NCI-H2107 treated with DMSO at 0.1 percent for 48 hours (cell line): ENCODE results near the gene C16orf46.
A peak's percentile ranks its signal among the peaks of the same experiment; 100 is the strongest.
"Not testable (repeated sequence)": the region's sequence is repeated elsewhere in the genome, so short reads cannot be mapped to it uniquely, and the experiment has no call there.

Source experiments
- DNase-seq: peaks from one replicate; lab custom pipeline; 2025; ENCODE audit not compliant: unreplicated experiment; lab: John Stamatoyannopoulos, UW

C16orf46 gene, protein sequence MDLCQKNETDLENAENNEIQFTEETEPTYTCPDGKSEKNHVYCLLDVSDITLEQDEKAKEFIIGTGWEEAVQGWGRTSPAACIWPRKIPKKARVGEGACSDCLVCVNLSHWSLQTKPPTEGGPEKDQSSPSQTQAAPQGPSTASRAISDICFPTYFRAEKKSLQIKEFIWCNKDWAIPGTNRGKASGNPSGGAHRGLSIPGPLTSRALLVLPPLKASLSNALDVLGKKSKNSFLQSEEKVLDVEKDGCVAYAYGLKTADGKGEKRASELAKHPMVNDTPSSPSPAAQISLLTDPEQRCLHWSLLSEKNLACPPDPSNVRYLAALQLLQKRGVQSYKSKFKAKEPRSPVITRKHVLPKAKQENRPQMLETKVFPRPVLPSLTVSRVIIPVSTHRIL

DNA sequence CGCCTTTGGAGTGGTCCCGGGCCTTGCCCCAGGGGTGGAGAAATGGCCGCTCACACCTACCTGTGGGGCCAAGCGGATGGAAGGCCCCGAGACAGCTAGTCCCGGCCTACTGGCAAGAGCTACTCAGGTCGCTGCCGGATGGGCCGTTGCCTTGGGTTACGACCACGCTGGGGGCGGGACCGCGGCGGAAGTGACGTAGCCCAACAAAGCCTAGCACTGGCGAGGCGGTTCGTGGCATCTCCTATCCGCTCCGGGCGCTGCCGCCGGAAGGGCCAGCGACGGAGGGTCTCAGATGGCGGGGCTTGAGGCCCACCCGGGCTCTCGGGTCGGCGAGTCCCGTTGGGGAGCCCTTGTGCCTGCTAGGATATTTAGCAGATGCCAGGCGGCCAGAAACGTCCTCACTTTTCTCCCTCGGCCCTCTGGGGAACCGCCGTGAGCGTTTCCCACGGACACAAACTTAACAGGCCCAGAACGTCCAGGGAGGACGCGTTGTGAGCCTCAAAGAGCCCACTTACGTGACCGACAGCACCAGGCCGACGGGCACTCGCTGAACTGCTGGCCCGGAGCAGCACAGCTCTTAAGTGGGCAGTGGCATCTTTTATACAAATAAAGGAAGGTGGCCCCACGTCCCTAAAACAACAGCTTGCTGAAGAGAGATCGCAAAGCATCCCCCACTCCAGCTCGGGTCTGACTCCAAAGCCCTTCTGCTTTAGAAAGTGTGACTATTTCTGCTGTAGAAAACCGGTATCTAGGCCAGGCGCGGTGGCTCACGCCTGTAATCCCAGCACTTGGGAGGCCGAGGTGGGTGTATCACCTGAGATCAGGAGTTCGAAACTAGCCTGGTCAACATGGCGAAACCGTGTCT lies at the start of gene C16orf46:
Gene C16orf46 (minus strand): TSS at position 163 of the 865 bp plus-strand sequence. CDS start 13,283 bp downstream, outside the sequence.
- DNase-seq, result peak; percentile 81

GRCh38 chr16:81123092-81123852 lies 46.2 kb upstream of the C16orf46 start:
- DNase-seq, result no peak

- no peak for DNase-seq
Measured at GRCh38 chr16:81121474-81121990, 44.5 kb upstream of the C16orf46 start.

DNA sequence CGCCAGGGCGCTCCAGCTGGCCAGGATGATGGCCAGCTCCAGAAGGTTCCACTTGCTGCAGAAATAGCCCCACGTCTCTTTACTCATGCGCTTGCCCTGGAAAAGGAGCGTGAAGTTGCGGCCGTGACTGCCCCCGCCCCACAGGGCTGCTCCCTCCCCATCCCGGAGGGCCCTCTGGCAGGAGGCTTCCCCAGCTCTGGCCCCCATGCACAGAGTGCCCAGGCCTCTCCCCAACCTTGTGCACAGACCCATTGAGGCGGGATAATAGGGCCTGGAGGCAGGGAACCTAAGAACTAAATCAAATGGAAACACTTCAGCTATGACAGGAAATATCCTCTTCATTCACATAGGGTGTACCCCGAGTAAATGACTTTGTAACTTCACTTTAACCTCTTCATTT lies 40.4 kb upstream of the C16orf46 start:
- no peak for DNase-seq

DNA sequence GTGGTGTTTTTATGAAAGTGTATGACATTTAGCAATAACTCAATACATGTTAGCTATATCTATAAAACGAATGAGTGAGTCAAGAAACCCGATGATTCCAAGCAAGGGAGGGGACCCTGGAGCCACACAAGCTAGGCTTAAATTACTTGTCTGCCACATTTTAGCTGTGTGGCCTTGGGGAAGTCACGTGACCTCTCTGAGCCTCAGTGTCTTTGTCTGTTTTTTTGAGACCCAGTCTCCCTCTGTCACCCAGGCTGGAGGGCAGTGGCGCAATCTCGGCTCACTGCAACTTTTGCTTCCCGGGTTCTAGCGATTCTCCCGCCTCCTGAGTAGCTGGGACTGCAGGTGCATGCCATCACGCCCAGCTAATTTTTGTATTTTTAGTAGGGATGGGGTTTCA lies 39.2 kb upstream of the C16orf46 start:
- DNase-seq, result no peak

DNA sequence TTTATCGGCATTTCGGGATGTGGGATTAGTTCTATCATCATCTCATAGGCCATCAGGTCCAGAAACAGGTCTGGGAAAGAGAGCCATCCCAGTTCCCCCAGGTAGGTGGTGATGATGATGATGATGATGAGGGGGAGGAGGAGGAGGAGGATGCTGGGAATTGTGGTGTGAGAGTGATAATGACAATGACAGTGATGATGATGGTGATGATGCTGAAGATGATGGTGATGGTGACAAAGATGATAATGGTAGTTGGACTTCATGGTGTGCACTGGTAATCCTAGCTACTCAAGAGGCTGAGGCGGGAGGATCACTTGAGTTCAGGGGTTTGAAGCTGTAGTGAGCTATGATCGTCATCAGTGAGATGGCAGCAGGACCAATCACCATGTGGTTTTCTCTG lies 35.4 kb upstream of the C16orf46 start:
- DNase-seq, result no peak

- DNase-seq, result not testable (repeated sequence)
Measured at GRCh38 chr16:81109274-81109673, 32.2 kb upstream of the C16orf46 start.

GRCh38 chr16:81107511-81107910 lies 30.5 kb upstream of the C16orf46 start:
- no peak for DNase-seq

- DNase-seq, result no peak
Measured at GRCh38 chr16:81106826-81107503, 29.9 kb upstream of the C16orf46 start.

- no peak for DNase-seq
Measured at GRCh38 chr16:81105946-81106345, 28.9 kb upstream of the C16orf46 start.

DNA sequence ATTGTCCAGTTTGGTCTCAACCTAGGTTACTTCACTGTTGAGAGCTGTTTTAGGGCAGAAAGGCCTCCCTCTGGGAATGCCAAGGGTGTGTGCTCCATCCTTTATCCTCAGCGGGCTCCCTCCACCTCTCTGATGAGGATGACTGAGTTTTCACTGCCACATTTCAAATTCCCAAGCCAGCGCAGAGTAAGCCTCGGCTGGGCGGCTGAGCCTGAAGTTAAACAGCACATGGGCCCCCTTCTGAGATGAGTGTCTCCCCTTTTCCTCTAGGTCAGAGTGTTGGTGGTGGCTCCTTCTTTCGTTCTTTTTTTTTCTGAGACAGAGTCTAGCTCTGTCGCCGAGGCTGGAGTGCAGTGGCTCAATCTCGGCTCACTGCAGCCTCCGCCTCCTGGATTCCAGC lies 24.7 kb upstream of the C16orf46 start:
- DNase-seq, result no peak

- DNase-seq, result no peak
Measured at GRCh38 chr16:81099958-81100357, 22.9 kb upstream of the C16orf46 start.

- DNase-seq, result no peak
Measured at GRCh38 chr16:81097230-81097629, 20.2 kb upstream of the C16orf46 start.

- DNase-seq, result no peak
Measured at GRCh38 chr16:81096715-81097208, 19.7 kb upstream of the C16orf46 start.

DNA sequence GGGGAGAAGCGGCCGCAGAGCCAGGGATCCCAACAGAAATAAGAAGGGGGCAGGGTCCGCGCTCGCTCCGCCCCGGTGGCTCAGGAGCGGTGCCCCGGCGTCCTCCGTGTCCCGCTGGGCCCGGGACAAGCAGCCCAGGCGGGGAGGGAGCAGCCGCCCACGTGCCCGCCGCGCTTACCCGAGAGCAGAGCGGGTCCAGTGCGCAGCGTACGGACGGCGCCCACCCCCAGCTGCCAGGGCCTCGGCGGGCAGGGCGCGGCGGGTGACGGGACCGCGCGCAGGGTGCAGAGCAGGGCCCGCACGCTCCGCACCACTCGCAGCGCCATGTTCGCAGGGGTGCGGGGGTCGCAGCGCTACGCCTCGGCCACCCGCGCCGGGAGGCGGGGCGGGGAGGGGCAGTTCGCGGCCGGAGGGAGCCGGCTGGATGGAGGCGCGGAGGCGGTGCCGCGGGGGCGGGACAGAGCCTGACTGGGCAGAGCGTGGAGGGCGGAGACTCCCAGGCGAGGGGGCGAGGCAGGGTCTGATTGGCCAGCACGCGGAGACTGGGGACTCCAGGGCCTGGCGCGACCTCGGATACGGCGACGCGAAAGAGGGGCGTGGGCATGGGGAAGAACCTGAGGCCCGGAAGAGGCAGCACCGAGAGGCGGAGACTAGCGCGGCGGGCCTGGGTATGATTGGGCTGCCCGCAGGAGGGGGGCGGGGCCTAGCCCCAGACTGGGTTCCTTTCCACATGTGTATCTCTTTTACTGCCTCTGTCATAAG lies 19.1 kb upstream of the C16orf46 start, which contains the start of gene GCSH:
Gene GCSH (minus strand): TSS at position 443 of the 762 bp plus-strand sequence. CDS start 117 bp downstream, at position 326.
- peak; percentile 93 for DNase-seq

- DNase-seq, result no peak
Measured at GRCh38 chr16:81095653-81095952, 18.6 kb upstream of the C16orf46 start.

DNA sequence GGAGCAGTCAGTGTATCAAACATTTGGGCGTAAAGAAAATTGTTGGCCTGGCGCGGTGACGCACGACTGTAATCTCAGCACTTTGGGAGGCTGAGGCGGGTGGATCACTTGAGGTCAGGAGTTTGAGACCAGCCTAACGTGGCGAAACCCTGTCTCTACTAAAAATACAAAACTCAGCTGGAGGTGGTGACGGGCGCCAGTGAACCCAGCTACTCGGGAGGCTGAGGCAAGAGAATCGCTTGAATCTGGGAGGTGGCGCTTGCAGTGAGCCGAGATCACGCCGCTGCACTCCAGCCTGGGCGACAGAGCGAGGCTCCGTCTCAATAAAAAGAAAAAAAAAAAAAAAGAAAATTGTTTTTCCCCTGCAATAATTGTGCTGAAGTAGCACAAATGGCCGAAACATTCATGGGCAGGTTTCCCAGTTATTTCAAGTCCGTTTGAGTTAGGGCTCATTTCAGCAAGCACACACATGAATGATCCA lies 17.8 kb upstream of the C16orf46 start:
- no peak for DNase-seq

DNA sequence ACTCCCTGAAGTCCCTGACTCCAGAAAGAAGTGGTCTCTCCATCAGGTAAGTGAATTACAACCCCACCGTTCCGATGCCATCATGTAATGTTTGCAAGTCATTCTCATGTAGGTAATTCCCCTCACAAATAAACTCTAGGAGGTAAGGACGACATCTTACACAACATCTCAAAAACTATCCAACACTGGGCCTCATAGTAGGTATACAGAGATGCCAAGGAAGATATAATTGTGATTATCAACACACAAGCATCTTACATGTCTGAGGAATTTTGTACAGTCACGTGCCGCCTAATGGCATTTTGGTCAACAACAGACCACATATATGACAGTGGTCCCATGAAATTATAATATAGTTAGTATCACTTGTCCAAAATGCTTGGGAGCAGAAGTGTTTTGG lies 11.8 kb upstream of the C16orf46 start:
- no peak for DNase-seq

DNA sequence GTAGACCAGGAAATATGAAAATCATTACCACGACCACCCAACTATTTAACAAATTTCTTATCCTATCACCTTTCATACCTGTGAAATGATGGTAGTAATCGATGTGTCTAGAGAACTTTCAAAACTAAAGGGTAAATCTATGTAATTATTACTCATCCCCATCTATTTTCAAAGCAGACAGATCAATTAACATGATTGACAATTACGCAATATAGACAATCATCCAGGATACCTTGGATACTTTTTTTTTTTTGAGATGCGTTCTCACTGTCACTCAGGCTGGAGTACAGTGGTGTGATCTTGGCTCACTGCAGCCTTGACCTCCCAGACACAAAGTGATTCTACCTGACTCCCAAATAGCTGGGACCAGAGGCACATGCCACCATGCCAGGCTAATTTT lies 4.0 kb upstream of the C16orf46 start:
- DNase-seq, result no peak
